Measurements from ENCODE around the gene KCNIP1.
"Not testable (repeated sequence)": the region's sequence is repeated elsewhere in the genome, so short reads cannot be mapped to it uniquely, and the experiment has no call there.

Gene KCNIP1

GRCh38 chr5:170538696-170539586, 35.1 kb downstream of the KCNIP1 start:
- DNase-seq, result no peak

- no peak for DNase-seq
These were observed 36.5 kb downstream of the KCNIP1 start for GRCh38 chr5:170540271-170540670.

GRCh38 chr5:170541146-170541769, 37.4 kb downstream of the KCNIP1 start:
- DNase-seq, result no peak

- DNase-seq, result no peak
These were observed 39.0 kb downstream of the KCNIP1 start for GRCh38 chr5:170542691-170543293.

- DNase-seq, result no peak
These were observed 41.5 kb downstream of the KCNIP1 start for GRCh38 chr5:170545313-170545712.

- DNase-seq, result no peak
These were observed 42.0 kb downstream of the KCNIP1 start for GRCh38 chr5:170545811-170546210.

- DNase-seq, result no peak
These were observed 42.5 kb downstream of the KCNIP1 start for GRCh38 chr5:170546282-170546681.

- DNase-seq, result not testable (repeated sequence)
These were observed 46.6 kb downstream of the KCNIP1 start for GRCh38 chr5:170550382-170550781.

- no peak for DNase-seq
These were observed 47.3 kb downstream of the KCNIP1 start for GRCh38 chr5:170551076-170551475.

- DNase-seq, result no peak
These were observed 47.8 kb downstream of the KCNIP1 start for GRCh38 chr5:170551622-170552021.

GRCh38 chr5:170552621-170553115, 48.8 kb downstream of the KCNIP1 start:
- DNase-seq, result no peak

- DNase-seq, result no peak
These were observed 49.4 kb downstream of the KCNIP1 start for GRCh38 chr5:170553218-170553617.

GRCh38 chr5:170554521-170555267, 50.9 kb downstream of the KCNIP1 start:
- no peak for DNase-seq

GRCh38 chr5:170557314-170557713, 53.5 kb downstream of the KCNIP1 start:
- DNase-seq, result no peak

GRCh38 chr5:170559296-170559695, 55.5 kb downstream of the KCNIP1 start:
- DNase-seq, result no peak

- no peak for DNase-seq
These were observed 57.1 kb downstream of the KCNIP1 start for GRCh38 chr5:170560938-170561337.

GRCh38 chr5:170562166-170562874, 58.5 kb downstream of the KCNIP1 start:
- no peak for DNase-seq

GRCh38 chr5:170562875-170563228, 59.0 kb downstream of the KCNIP1 start:
- DNase-seq, result no peak

- DNase-seq, result no peak
These were observed 60.2 kb downstream of the KCNIP1 start for GRCh38 chr5:170563824-170564567.

- no peak for DNase-seq
These were observed 61.3 kb downstream of the KCNIP1 start for GRCh38 chr5:170565072-170565471.

- DNase-seq, result no peak
These were observed 65.3 kb downstream of the KCNIP1 start for GRCh38 chr5:170569101-170569500.

GRCh38 chr5:170570476-170570875, 66.7 kb downstream of the KCNIP1 start:
- no peak for DNase-seq

Data from stimulated activated CD4-positive, alpha-beta T cell treated with anti-CD3 and anti-CD28 coated beads, Interleukin-2, amount 100 ng/mL, for 48 hours (primary cell).